DOHH2 (cell line): Measurements from ENCODE around the gene SCGB1D4.

Experiments used
- H3F3A ChIP-seq: fragments of 200-600 bp; sonication (generic), shearing (Covaris generic); 2 replicates; pipeline ENCODE4 v1.6.0; 2016; ENCODE audit warnings: antibody characterized with exemption, mild to moderate bottlenecking; ENCODE audit not compliant: control insufficient read depth, insufficient read depth
- H3K27ac ChIP-seq: fragments of 200-600 bp; sonication (generic); 2 replicates; pipeline ENCODE4 v1.5.1; 2014; ENCODE audit warnings: low read depth, mild to moderate bottlenecking, low read length, moderate library complexity
- H3K27me3 ChIP-seq: fragments of 200-600 bp; sonication (generic); 2 replicates; pipeline ENCODE4 v1.6.1; 2014; ENCODE audit warnings: mild to moderate bottlenecking, low read length, mixed read lengths; ENCODE audit not compliant: control insufficient read depth
- H3K36me3 ChIP-seq: fragments of 200-600 bp; sonication (generic); 2 replicates; pipeline ENCODE4 v1.6.1; 2014; ENCODE audit warnings: mild to moderate bottlenecking, low read length, moderate library complexity, mixed read lengths; ENCODE audit not compliant: control insufficient read depth
- H3K4me1 ChIP-seq: fragments of 200-600 bp; sonication (generic); 2 replicates; pipeline ENCODE4 v1.6.1; 2014; ENCODE audit warnings: mild to moderate bottlenecking, low read length, mixed read lengths; ENCODE audit not compliant: control insufficient read depth
- H3K4me2 ChIP-seq: fragments of 200-600 bp; sonication (generic); 2 replicates; pipeline ENCODE4 v1.6.0; 2014; ENCODE audit warnings: mild to moderate bottlenecking, low read length, moderate library complexity
- H3K4me3 ChIP-seq: fragments of 200-600 bp; sonication (generic); 2 replicates; pipeline ENCODE4 v1.5.1; 2014; ENCODE audit warnings: mild to moderate bottlenecking, low read length, mixed read lengths
- H3K79me2 ChIP-seq: fragments of 200-600 bp; sonication (generic); 2 replicates; pipeline ENCODE4 v1.6.1; 2014; ENCODE audit warnings: mild to moderate bottlenecking, low read length, mixed read lengths; ENCODE audit not compliant: control insufficient read depth
- H3K9me2 ChIP-seq: fragments of 200-600 bp; sonication (generic); replicated peaks from 2 replicates; pipeline ENCODE4 v1.6.1; 2014; ENCODE audit warnings: mild to moderate bottlenecking, low read length, mixed read lengths; ENCODE audit not compliant: control insufficient read depth
- H3K9me3 ChIP-seq: fragments of 200-600 bp; sonication (generic); 2 replicates; pipeline ENCODE4 v1.6.1; 2014; ENCODE audit warnings: antibody characterized with exemption, low read length, mixed read lengths; ENCODE audit not compliant: control insufficient read depth, insufficient read depth
- H4K20me1 ChIP-seq: fragments of 200-600 bp; sonication (generic); 2 replicates; pipeline ENCODE4 v1.6.0; 2014; ENCODE audit warnings: low read depth, mild to moderate bottlenecking, antibody characterized with exemption, low read length, moderate library complexity; ENCODE audit not compliant: control insufficient read depth, insufficient read depth
- EZH2phosphoT487 ChIP-seq: fragments of 200-600 bp; sonication (generic); IDR thresholded peaks from 2 replicates; pipeline ENCODE4 v1.6.1; 2017; ENCODE audit warnings: borderline replicate concordance, mild to moderate bottlenecking, antibody characterized with exemption, low read length, moderate library complexity, mixed read lengths
- TF ChIP-seq, protein P1 (sequence below): fragments of 200-600 bp; sonication (generic); IDR thresholded peaks from one replicate; pipeline ENCODE4 v1.5.1; 2014; ENCODE audit warnings: antibody characterized with exemption, mild to moderate bottlenecking, low read depth, low read length; ENCODE audit not compliant: poor library complexity, severe bottlenecking

Gene SCGB1D4

DNA sequence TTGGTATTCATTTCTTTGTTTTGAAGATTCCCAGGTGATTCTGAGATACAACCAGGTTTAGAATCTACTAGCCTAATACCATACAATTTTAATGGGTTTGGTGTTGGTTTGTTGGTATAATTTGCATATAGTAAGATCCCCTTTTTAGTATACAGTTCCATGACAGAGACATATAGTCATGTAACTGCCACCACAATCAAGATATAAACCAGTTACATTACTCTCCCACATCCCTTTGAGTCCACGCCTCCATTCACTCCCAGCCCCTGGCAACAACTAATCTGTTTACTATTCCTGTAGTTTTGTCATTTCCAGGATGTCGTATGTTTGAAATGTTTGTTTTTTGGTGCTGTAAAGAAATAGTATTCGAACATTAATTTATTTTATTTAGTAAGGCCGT, 42.7 kb upstream of the SCGB1D4 start:
- Histone ChIP-seq H3F3A (no peaks in the 10 kb centered on the region; the same call in 1 of the 2 replicates), H3K4me2 (no peak overlapping the region), H3K4me1 (peaks cover 6% of the 10 kb centered on the region), H4K20me1 (no peaks in the 10 kb centered on the region), H3K9me2 (no peaks in the 10 kb centered on the region), H3K27me3 (peaks cover 27% of the 10 kb centered on the region), H3K27ac (no peak overlapping the region), H3K4me3 (no peak overlapping the region), H3K9me3 (no peaks in the 10 kb centered on the region), H3K36me3 (no peaks in the 10 kb centered on the region), H3K79me2 (no peaks in the 10 kb centered on the region)
- TF ChIP-seq EZH2phosphoT487, result no peak
- TF ChIP-seq, protein P1, sequence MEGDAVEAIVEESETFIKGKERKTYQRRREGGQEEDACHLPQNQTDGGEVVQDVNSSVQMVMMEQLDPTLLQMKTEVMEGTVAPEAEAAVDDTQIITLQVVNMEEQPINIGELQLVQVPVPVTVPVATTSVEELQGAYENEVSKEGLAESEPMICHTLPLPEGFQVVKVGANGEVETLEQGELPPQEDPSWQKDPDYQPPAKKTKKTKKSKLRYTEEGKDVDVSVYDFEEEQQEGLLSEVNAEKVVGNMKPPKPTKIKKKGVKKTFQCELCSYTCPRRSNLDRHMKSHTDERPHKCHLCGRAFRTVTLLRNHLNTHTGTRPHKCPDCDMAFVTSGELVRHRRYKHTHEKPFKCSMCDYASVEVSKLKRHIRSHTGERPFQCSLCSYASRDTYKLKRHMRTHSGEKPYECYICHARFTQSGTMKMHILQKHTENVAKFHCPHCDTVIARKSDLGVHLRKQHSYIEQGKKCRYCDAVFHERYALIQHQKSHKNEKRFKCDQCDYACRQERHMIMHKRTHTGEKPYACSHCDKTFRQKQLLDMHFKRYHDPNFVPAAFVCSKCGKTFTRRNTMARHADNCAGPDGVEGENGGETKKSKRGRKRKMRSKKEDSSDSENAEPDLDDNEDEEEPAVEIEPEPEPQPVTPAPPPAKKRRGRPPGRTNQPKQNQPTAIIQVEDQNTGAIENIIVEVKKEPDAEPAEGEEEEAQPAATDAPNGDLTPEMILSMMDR, result no peak

DNA sequence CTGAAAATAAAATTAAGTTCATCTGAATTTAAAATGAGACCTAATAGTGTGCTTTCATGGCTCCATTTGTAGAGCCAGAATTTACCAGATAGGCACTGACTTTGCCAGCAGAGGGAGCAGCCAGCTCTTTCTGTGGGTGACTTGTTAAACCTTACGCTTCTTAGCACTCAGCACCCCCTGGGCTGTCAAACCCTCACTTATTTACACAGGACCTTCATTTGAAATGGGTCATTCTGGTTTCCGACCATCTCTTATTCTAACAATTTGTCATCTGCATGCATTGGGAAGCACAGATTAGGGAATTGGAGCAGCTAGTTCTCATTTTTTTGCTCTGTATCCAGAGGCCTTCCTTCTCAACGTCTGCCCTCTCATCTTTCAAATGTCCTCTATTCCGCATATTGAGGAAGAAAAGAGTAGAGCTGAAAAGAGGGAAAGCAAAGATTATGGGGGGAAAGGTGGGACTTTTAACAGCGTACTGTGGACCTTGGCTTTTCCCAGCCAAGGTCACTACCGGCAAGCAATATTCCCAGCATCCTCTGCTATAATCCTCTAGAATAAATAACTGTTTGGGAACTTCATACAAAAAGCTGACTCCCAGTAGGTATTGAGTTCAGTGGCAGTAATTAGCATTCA, 41.5 kb upstream of the SCGB1D4 start:
- H3K79me2 ChIP-seq, result no peaks in the 10 kb centered on the region
- peaks cover 6% of the 10 kb centered on the region for H3K4me1 ChIP-seq
- no peaks in the 10 kb centered on the region for H3K9me2 ChIP-seq
- no peak overlapping the region for H3K4me2 ChIP-seq
- H3K27me3 ChIP-seq, result peaks cover 37% of the 10 kb centered on the region
- H3F3A ChIP-seq, result no peaks in the 10 kb centered on the region; the same call in 1 of the 2 replicates
- H3K36me3 ChIP-seq, result no peaks in the 10 kb centered on the region
- no peaks in the 10 kb centered on the region for H4K20me1 ChIP-seq
- no peak overlapping the region for H3K27ac ChIP-seq
- TF ChIP-seq, protein P1, result peak; percentile 60
- TF ChIP-seq EZH2phosphoT487, result no peak
- H3K9me3 ChIP-seq, result no peaks in the 10 kb centered on the region
- H3K4me3 ChIP-seq, result no peak overlapping the region

DNA sequence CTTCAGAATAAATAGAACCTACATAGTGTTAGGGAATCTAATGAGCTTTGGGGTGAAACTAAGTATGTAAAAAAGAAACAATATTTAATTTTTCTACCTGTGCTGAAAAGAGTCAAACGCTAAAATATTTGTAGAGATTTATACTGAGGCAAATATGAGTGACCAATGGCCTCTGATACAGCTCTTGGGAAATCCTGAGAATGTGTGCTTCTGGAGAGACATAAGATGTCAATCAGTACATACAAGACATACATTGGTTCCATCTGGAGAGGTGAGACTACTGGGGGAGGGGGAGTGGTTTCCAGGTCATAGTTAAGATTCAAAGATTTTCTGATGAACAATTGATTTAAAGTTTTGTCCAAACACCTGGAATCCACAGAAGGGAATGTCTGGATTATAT, 39.3 kb upstream of the SCGB1D4 start:
- peaks cover 6% of the 10 kb centered on the region for H3K4me1 ChIP-seq
- H4K20me1 ChIP-seq, result no peaks in the 10 kb centered on the region
- H3K9me3 ChIP-seq, result no peaks in the 10 kb centered on the region
- peak overlapping the region; percentile 60 for H3K4me3 ChIP-seq
- peaks cover 44% of the 10 kb centered on the region for H3K27me3 ChIP-seq
- no peak for TF ChIP-seq EZH2phosphoT487
- TF ChIP-seq, protein P1, result no peak
- no peaks in the 10 kb centered on the region for H3K9me2 ChIP-seq
- H3F3A ChIP-seq, result no peaks in the 10 kb centered on the region; the same call in 1 of the 2 replicates
- H3K79me2 ChIP-seq, result no peaks in the 10 kb centered on the region
- no peak overlapping the region for H3K27ac ChIP-seq
- H3K36me3 ChIP-seq, result no peaks in the 10 kb centered on the region
- H3K4me2 ChIP-seq, result peak overlapping the region; percentile 48
